Central memory CD4-positive, alpha-beta T cell (primary cell): ENCODE measurements around the gene XKR8.

Experiments
- DNase-seq: peaks from one replicate; pipeline ENCODE4 v3.0.0; 2022
- total RNA-seq, 3 experiments: gene quantifications; one replicate each; lab custom pipeline; 2026; lab: John Stamatoyannopoulos, UW

XKR8 gene, protein sequence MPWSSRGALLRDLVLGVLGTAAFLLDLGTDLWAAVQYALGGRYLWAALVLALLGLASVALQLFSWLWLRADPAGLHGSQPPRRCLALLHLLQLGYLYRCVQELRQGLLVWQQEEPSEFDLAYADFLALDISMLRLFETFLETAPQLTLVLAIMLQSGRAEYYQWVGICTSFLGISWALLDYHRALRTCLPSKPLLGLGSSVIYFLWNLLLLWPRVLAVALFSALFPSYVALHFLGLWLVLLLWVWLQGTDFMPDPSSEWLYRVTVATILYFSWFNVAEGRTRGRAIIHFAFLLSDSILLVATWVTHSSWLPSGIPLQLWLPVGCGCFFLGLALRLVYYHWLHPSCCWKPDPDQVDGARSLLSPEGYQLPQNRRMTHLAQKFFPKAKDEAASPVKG
- total RNA-seq = 10.2 to 25.9 (median 11.6) reads per million in 3 experiments

DNA sequence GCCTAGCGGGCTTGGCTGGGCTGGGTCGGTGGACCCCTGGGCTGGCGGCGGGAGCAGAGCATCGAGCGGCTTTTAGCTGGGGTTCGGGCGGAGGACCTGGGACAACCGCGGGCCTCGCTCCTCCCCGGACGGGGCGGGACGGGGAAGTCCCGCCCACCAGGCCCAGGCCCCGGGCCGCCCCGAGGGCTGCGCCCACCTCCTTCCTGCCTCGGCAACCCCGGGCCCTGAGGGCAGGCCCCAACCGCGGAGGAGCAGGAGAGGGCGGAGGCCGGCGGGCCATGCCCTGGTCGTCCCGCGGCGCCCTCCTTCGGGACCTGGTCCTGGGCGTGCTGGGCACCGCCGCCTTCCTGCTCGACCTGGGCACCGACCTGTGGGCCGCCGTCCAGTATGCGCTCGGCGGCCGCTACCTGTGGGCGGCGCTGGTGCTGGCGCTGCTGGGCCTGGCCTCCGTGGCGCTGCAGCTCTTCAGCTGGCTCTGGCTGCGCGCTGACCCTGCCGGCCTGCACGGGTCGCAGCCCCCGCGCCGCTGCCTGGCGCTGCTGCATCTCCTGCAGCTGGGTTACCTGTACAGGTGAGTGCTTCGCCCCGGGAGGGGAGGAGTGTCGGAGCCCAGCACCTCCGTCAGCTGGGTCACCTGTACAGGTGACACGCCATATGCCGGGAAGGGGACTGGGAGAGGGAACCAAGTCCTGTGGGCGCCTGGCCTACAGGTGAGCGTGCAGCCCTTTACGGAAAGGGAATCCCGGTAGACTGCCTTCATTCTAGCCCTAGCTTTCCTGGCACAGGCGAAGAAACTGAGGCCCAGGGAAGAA lies at the start of gene XKR8:
Gene XKR8, plus strand, starts transcription at position 182 of the 812 bp plus-strand sequence. Its CDS starts 97 bp downstream, at position 279.
- peak; percentile 82 for DNase-seq

DNA sequence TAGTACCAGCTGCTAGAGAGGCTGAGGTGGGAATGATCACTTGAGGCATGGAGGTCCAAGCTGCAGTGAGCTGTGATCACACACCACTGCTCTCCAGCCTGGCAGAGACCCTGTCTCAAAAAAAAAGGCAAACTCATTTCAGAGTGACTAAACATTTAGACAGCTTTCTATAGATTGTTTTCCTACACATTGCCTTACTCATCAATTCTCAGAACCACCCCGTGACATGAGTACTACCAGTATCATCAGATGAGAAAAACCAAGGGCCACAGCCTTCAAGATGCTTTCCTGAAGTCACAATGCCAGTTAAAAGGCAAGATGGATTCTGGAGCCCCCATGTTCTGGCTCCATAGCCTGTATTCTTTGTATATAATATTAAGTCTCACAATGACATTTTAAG lies 47.3 kb upstream of the XKR8 start:
- no peak for DNase-seq

DNA sequence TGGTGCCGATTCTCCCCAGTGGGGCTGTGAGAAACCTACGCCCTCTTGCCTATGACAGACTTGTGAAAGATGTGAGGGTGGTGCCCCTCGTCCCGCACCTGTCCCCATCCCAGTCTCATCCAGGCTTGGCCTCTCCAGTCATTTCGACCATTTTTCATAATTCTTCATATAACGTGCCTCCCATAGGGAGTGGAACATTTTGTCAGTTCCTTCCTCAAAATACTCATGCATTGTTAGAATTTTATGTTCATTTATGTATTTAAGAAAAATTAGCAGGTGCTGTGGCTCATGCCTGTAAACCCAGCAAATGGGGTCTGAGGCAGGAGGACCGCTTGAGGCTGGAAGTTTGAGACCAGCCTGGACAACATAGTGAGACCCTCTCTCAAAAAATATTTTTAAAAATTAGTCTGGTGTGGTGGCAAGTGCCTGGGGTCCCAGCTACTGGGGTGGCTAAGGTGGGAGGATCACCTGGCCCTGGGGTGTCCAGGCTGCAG lies 44.6 kb upstream of the XKR8 start:
- no peak for DNase-seq

DNA sequence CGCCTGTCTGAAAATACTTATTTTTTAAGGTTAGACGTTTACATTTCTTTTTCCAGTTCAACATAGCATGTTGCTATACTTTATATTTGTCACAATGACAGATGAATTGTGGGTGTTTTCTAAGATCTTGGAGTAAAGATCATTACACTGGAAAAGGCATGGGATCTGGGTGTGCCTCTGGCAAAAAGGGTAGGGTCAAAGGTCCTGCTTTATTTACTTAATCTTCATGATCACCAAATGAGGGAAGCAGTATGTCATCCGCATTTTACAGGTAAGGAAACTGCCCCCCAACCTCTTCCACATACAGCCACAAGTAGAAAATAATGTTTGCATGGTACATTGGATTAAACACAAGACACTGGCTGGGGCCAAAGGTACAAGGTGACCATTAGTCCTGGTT lies 37.5 kb upstream of the XKR8 start:
- no peak for DNase-seq

DNA sequence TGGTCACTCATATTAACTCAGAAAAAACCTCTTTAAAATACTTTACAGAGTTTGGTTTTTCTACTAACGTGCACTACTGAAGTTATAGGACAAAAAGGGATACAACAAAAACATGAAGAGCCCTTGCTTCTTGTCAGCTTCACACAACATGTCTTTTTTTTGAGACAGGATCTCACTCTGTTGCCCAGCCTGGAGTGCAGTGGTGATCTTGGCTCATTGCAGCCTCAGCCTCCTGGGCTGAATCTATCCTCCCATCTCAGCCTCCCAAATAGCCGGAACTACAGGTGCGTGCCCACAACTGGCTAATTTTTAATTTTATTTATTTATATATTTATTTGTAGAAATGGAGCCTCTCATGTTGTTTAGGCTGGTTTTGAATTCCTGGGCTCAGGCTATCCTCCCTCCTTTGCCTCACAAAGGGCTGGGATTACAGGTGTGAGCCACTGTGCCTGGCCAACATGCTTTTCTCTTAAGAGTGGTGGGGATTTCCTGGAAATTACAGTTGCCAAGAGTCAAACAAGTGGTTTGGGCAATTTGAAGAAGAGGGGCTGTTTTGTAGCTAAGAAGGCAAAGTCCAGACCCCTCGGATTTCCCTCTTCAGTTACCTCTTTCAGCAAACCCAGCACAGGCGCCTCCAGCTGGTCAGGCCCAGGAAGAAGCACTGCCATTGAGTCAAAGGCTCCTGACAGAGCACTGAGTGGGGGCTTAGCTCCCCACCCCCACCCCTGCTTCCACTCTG lies 31.4 kb upstream of the XKR8 start:
- no peak for DNase-seq

DNA sequence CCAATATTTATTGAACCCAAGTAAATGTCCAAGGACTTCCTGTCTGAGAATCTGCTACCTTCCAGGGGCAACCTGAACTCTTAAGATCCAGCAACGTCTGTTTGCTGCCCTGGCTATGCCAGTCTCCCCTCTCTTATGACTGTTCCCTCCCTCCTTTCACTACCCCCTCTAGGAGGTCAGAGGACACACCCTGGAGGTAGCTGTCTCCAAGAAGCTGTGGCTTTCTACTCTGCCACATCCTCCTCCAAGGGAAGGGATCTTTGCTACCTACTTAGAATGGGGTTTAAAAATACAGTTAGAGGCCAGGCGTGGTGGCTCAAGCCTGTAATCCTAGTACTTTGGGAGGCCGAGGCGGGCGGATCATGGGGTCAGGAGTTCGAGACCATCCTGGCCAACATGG lies 28.6 kb upstream of the XKR8 start:
- DNase-seq = no peak

DNA sequence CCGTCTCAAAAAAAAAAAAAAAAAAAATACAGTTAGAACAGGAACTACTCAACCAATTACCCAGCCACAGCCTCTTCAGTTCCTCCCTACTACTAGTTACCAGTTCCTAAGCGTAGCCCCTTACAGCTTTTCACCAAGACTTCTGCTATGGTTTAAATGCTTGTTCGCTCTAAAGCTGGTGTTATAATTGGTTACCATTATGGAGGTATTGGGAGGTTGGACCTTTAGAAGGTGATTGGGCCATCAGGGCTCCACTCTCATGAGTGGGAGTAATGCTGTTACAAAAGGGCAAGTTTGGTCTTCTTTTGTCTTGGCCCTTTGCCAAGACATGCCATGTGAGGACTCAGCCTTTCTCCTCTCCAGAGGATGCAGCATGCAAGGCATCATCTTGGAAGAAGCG lies 28.0 kb upstream of the XKR8 start:
- DNase-seq = no peak

DNA sequence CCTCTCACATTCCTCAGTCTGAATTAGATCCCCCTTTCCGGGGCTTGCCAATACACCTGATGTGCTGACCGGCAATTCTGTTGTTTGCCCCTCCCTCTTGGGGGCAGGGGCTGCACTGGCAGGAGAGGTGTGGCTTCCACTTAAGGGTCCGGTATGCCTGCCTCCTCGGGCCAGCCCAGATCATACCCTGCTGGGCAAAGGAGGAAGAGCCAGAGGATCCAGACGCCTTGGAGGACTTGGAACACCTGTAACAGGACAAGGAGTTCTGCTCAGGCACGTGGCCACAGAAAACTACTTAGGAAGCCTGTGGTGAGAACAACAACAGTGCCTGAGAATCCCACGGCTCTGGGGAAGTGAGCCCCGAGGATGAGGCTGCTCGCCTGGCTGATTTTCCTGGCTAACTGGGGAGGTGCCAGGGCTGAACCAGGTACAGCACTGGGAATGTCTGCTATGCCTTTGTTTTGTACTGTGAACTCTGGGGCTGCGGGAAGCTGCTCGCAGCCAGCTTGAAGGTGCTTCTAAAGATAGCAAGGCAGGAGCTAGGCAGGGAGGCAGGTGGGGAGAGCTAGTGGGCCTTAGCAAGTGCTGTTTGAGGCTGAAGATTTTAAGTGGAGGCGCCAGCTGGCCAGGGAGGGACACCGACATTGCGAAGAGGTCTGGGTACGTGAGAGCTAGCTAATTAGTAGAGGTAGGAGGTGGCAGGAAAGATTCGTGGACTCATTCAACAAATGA lies 24.8 kb upstream of the XKR8 start, which contains the start of gene SMPDL3B:
Gene SMPDL3B, plus strand, starts transcription at position 183 of the 732 bp plus-strand sequence. Its CDS starts 184 bp downstream, at position 367.
- no peak for DNase-seq

DNA sequence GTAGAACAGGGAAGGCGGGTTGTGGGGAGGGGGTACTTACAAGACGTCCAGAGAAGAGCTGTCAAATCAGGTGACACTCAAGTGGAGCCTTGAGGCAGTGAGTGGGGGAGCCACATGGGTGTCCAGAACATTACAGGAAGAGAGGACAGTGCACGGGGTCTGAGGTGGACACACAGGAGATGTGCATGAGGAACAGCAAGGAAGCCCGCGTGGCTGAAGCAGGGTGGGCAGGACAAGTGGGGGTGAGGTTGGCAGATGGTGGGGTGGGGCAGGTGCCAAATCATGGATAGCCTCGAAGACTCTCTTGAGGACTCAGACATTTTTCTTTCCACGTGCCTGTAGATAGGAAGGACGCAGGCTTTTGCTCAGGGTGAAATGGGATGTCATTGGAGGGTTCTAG lies 24.1 kb upstream of the XKR8 start:
- no peak for DNase-seq

DNA sequence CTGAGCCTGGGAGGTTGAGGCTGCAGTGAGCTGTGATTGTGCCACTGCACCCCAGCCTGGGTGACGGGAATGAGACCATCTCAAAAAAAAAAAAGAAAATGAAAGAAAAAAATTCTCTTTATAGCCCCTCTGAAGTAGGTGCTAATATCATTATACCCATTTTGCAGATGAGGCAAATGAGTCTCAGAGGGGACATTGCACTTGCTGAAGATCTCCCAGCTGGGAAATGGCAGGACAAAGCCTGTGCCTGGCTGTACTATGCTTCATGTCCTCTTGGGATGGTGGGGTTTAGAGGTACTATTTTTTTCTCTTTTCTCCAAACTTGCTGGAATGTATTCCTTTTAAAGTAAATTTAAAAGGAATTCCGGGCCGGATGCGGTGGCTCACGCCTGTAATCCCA lies 23.4 kb upstream of the XKR8 start:
- DNase-seq = no peak

DNA sequence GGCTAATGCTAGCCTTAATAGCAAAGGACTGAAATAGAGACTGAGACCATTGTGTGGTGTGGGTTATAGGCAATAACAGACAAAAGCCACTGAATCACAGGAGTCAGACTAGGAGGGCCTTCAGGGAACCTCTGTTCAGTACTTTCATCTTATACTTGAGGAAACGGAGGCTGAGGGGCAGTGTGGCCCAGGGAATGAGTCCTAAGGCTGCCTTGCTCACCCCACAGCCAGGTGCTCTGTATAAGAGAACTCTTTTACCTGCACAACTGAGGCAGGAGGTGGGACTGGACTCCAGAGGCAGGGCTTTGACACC lies 22.3 kb upstream of the XKR8 start:
- no peak for DNase-seq

DNA sequence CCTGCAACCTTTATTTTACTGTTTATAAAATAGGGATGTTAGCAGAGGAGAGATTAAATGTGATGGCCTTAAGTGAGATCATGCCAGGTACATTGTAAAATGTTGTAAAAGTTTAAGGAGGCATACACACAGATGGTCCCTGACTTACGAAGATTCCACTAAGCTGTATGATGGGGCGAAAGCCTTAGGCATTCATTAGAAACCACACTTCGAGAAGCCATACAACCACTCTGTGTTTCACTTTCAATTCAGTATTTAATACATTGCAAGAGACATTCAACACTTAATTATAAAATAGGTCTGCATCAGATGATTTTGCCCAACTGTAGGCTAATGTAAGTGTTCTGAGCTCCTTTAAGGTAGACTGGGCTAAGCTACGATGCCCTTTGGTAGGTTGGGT lies 21.3 kb upstream of the XKR8 start:
- DNase-seq = no peak

DNA sequence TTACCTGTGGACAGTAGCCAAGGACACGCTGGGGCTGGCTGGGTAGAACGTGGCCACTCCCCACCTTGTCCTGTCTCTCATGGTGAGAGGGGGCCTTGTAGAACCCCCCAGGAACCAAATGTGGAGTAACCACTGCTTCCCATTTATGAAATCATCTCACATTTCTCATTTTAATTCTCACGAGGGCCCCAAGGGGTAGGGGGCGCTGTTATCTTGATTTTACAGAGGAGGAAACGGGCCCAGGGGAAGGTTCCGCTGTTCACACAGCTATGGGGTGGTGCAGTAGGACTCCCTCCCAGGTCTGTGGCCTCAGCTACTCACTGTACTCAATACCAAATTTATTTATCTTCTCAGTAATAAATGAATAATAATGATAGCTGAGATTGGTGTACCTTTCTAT lies 19.5 kb upstream of the XKR8 start:
- DNase-seq = peak; percentile 64

DNA sequence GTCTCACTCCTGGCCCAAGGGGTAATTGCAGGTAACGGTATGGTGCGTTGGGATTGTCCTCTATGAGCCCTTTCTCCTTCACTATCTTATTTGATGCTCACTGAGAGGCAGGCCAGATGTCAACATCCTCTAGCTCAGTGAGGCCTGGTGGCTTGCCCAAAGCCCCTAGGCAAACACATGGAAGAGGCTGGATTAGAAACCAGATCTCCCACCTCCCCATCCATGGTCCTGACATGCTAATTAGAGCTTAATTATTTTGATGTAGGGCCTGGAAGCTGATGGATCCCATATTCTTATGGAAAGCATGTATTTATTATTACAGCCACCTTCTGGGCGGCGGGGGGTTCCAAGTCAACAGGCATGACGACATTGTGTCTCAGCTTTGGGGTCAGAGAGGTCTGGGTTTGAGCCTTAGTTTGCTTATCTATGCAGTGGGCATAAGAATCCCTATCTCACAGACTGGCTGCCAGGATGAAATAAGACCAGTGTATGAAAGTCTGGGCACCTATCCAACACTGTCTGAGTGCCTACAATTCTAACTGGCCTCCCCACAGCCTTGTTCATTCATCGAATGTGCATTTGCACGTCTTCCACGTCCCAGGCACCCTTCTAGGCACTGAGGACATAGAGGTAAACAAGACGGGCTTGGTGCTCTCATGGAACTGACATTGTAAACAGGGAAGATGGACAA lies 18.8 kb upstream of the XKR8 start:
- DNase-seq = no peak

DNA sequence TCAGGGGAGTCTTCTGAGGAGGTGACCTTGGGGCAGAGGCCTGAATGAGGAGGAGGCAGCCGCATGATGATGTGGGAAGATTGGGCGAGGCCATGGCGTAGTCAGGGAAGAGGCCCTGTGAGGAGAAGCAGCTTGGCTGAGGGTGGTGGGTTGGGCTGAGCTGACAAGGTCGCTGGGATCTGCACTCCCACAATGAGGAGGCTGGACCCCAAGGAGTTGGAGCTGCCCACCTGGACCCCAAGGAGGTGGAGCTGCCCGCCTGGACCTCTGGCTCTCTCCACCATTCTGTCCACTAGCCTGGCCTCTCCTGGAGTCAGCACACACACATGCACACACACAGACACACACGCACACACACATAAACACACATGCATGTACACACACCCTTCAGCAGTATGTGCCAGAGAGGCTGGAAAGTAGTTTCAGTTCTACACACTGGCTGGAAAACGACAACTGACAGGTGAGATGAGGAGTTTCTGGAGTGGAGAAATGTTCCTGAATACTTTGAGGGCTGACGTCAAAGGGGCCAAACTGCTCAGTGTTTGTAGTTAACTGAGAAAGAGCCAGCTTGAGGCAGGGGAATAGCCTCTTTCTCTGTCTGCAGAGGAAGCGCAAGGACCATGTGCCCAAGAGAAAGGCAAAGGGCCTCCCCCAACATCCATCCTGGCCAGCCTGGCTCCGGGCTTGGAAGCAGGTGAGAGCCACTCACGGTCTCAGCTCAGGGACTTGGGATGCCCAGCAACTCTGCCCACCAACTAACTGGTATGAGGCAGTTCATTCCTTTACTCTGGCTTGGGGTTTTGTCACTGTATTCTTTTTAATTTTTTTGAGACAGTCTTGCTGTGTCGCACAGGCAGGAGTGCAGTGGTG lies 17.9 kb upstream of the XKR8 start:
- no peak for DNase-seq

DNA sequence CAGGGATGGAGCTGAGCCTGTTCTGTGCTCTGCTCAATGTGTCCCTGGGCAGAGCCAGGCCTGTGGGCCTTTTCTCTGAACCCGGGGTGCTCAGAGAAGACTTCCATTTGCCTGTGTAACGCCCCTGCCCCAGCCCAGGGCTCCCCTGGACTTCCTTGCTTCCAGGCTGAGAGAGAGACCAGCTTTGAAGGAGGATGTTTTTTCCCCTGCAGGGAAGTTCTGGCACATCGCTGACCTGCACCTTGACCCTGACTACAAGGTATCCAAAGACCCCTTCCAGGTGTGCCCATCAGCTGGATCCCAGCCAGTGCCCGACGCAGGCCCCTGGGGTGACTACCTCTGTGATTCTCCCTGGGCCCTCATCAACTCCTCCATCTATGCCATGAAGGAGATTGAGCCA lies 14.8 kb upstream of the XKR8 start:
- DNase-seq = no peak

DNA sequence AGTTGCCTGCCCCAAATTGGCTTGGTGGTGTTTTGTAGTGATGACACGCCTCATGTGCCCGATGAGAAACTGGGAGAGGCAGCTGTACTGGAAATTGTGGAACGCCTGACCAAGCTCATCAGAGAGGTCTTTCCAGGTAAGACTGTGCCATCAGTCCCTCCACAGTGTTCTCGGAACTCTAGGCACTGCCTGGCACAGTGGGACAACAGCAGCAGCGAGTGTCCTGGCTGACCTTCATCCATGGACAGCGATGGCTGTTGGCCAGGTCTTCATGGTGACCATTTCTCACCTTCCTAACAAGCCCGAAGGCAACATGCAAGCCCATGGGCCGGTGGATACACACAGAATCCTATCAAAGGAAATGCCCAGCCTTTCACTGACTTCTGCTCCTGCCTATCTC lies 10.7 kb upstream of the XKR8 start:
- DNase-seq = no peak

DNA sequence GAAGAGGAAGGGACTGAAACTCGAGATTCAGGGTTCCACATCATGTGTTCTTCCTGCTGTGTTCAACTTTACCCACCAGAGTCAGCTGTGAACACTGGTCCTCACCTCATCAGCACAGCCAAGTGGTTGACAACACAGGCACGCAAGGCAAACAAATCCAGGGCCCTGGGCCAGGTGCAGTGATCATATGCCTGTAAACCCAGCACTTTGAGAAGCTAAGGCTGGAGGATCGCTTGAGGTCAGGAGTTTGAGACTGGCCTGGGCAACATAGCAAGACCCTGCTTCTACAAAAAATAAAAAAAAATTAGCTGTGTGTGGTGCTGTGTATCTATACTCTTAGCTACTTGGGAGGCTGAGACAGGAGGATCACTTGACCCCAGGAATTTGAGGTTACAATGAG lies 8.4 kb upstream of the XKR8 start:
- DNase-seq = no peak

DNA sequence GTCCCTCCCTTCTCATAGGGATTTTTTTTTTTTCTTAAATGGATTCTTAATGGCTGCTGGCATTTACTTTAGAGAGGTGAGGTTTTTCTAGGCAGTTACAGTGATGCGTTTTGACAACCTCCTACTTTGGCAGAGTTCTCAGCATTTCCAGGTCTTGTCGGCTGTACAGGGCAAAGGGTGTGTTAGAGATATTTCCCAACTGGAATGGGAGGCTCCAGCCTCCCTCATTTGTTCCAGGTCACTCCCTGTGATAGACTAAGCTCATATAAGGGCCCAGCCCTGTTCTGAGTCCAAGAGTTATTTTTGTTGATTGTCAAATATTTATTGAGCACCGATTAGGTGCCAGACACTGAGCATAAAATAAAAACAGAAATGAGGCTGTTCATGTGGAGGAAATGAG lies 7.6 kb upstream of the XKR8 start:
- DNase-seq = no peak

DNA sequence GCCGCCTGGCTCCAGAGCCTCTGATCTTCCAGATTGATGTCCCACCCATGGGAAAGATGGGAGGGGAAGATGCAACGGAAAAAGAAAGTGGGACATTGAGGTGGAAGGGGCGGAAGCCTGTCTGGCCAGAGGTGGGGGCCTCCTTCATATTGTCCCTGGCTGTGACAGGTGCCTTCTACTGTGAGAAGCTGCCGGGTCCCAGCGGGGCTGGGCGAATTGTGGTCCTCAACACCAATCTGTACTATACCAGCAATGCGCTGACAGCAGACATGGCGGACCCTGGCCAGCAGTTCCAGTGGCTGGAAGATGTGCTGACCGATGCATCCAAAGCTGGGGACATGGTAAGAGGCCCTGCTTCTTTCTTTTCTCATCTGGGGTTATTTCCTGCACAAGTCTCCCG lies 5.6 kb upstream of the XKR8 start:
- DNase-seq = no peak

DNA sequence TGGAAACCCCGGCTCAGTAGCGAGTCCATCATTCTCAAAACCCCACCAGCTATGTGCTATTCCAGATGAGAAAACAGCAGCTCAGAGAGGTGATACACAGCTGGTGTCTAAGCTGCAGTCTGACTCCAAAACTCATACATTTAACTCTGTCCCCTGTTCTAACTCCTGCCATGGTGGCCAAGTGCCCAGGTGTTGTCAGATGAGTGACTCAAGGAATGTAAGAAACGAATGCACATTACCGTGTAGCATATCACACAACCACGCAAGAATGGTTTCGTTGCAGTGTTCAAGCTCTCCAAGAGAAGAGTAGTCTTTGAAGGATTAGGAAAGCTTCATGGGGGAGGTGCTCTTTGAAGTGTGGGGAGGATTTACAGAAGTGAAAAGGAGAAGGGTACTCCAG lies 4.7 kb upstream of the XKR8 start:
- DNase-seq = no peak
